OCI-LY1 (cell line): ENCODE results near the gene EMCN.

Experiments
- EZH2 ChIP-seq: fragments of 200-600 bp; sonication (generic), shearing (Covaris generic); IDR thresholded peaks from 2 replicates; pipeline ENCODE4 v1.8.0; 2017; ENCODE audit warnings: borderline replicate concordance, mixed run types, mild to moderate bottlenecking, antibody characterized with exemption, low read length, moderate library complexity, mixed read lengths
- TF ChIP-seq, protein P1 (sequence below): fragments of 200-600 bp; sonication (generic), shearing (Covaris generic); IDR thresholded peaks from 2 replicates; pipeline ENCODE4 v1.5.1; 2017; ENCODE audit warnings: mild to moderate bottlenecking, antibody characterized with exemption, low read length, moderate library complexity, mixed read lengths

GRCh38 chr4:100545427-100545826, 27.6 kb upstream of the EMCN start:
- TF ChIP-seq, protein P1, sequence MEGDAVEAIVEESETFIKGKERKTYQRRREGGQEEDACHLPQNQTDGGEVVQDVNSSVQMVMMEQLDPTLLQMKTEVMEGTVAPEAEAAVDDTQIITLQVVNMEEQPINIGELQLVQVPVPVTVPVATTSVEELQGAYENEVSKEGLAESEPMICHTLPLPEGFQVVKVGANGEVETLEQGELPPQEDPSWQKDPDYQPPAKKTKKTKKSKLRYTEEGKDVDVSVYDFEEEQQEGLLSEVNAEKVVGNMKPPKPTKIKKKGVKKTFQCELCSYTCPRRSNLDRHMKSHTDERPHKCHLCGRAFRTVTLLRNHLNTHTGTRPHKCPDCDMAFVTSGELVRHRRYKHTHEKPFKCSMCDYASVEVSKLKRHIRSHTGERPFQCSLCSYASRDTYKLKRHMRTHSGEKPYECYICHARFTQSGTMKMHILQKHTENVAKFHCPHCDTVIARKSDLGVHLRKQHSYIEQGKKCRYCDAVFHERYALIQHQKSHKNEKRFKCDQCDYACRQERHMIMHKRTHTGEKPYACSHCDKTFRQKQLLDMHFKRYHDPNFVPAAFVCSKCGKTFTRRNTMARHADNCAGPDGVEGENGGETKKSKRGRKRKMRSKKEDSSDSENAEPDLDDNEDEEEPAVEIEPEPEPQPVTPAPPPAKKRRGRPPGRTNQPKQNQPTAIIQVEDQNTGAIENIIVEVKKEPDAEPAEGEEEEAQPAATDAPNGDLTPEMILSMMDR, result no peak
- no peak for TF ChIP-seq EZH2
